ENCODE measurements around the gene UQCR10. TPM values are rescaled to one million over a fixed set of nuclear protein-coding genes. Genes with fewer than 3 reads are reported as not detected.

UQCR10 gene
- total and polyA plus RNA-seq, 4 donors = 41.4 to 189 (median 65.4) TPM

- H3K27me3 ChIP-seq (ENCODE audit: control insufficient read depth in 1 of 2, insufficient read depth in 2 of 2, low read length in 1 of 2) = no peaks in the 10 kb centered on the region
- no peak for ATAC-seq (ENCODE audit: low FRiP score)
- no peak for DNase-seq
- H3K9me3 ChIP-seq (ENCODE audit: control insufficient read depth, low read length) = no peaks in the 10 kb centered on the region
- no peak overlapping the region for H3K27ac ChIP-seq (ENCODE audit: low read depth in 1 of 2, low read length in 2 of 2)
- H3K4me3 ChIP-seq (ENCODE audit: low read length in 2 of 2) = no peak overlapping the region
- intact Hi-C loops (cut with DNase I) = no loop called here
- WGBS, 2 donors = 92 to 96% methylated on average over 2 of the region's 2 CpGs
- H3K4me1 ChIP-seq (ENCODE audit: control insufficient read depth in 1 of 2, insufficient read depth in 2 of 2, low read length in 2 of 2) = no peaks in the 10 kb centered on the region
- peaks cover 0 to 1% of the 10 kb centered on the region in 2 donors for H3K36me3 ChIP-seq (ENCODE audit: control insufficient read depth in 1 of 2, insufficient read depth in 2 of 2, low read length in 1 of 2)
Measured at GRCh38 chr22:29741926-29742325, 25.2 kb upstream of the UQCR10 start.

- intact Hi-C loops (cut with DNase I) = no loop called here
- H3K4me1 ChIP-seq (ENCODE audit: control insufficient read depth in 1 of 2, insufficient read depth in 2 of 2, low read length in 2 of 2) = no peaks in the 10 kb centered on the region
- H3K4me3 ChIP-seq (ENCODE audit: low read length in 2 of 2) = no peak overlapping the region
- H3K27me3 ChIP-seq (ENCODE audit: control insufficient read depth in 1 of 2, insufficient read depth in 2 of 2, low read length in 1 of 2) = no peaks in the 10 kb centered on the region
- WGBS, 2 donors = 83 to 86% methylated on average over 13 of the region's 13 CpGs
- no peaks in the 10 kb centered on the region for H3K9me3 ChIP-seq (ENCODE audit: control insufficient read depth, low read length)
- DNase-seq (no peak), ATAC-seq (ENCODE audit: low FRiP score) (no peak)
- H3K36me3 ChIP-seq (ENCODE audit: control insufficient read depth in 1 of 2, insufficient read depth in 2 of 2, low read length in 1 of 2) = peaks cover 0 to 2% of the 10 kb centered on the region in 2 donors
- H3K27ac ChIP-seq (ENCODE audit: low read depth in 1 of 2, low read length in 2 of 2) = no peak overlapping the region
Measured at GRCh38 chr22:29742326-29742725, 24.8 kb upstream of the UQCR10 start.

- intact Hi-C loops (cut with DNase I) = no loop called here
- H3K4me3 ChIP-seq (ENCODE audit: low read length in 2 of 2) = no peak overlapping the region
- no peak for DNase-seq
- no peaks in the 10 kb centered on the region for H3K9me3 ChIP-seq (ENCODE audit: control insufficient read depth, low read length)
- WGBS, 2 donors = 65 to 72% methylated on average over 8 of the region's 8 CpGs
- no peak for ATAC-seq (ENCODE audit: low FRiP score)
- H3K4me1 ChIP-seq (ENCODE audit: control insufficient read depth in 1 of 2, insufficient read depth in 2 of 2, low read length in 2 of 2) = no peaks in the 10 kb centered on the region
- H3K27ac ChIP-seq (ENCODE audit: low read depth in 1 of 2, low read length in 2 of 2) = no peak overlapping the region
- peaks cover 0 to 4% of the 10 kb centered on the region in 2 donors for H3K36me3 ChIP-seq (ENCODE audit: control insufficient read depth in 1 of 2, insufficient read depth in 2 of 2, low read length in 1 of 2)
- no peaks in the 10 kb centered on the region for H3K27me3 ChIP-seq (ENCODE audit: control insufficient read depth in 1 of 2, insufficient read depth in 2 of 2, low read length in 1 of 2)
Measured at GRCh38 chr22:29744902-29745301, 22.3 kb upstream of the UQCR10 start.

DNA sequence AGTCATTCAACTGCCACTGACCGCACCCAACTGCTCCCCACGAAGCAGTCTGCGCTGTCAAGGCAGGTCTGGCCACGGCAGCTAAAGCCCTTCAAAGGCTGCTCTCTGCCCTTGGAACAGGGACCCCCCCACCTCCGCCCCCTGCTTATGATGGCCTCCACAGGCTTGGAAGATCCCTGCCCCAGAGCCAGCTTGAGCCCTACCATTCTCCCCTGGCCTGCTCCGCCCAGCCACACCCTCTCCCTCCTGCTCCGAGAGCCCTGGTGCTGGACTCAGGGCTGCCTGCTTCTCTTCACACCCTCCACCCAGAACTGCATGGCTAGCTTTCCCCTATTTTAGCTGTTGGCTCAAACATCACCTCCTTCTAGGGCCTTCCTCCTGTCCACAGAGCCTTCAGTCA lies 19.3 kb upstream of the UQCR10 start:
- intact Hi-C loops (cut with DNase I) = no loop called here
- Histone ChIP-seq H3K9me3 (ENCODE audit: control insufficient read depth, low read length) (no peaks in the 10 kb centered on the region), H3K27ac (ENCODE audit: low read depth in 1 of 2, low read length in 2 of 2) (no peak overlapping the region), H3K4me3 (ENCODE audit: low read length in 2 of 2) (no peak overlapping the region), H3K27me3 (ENCODE audit: control insufficient read depth in 1 of 2, insufficient read depth in 2 of 2, low read length in 1 of 2) (no peaks in the 10 kb centered on the region), H3K36me3 (ENCODE audit: control insufficient read depth in 1 of 2, insufficient read depth in 2 of 2, low read length in 1 of 2) (peaks cover 0 to 3% of the 10 kb centered on the region in 2 donors), H3K4me1 (ENCODE audit: control insufficient read depth in 1 of 2, insufficient read depth in 2 of 2, low read length in 2 of 2) (no peaks in the 10 kb centered on the region)
- no peak for DNase-seq
- 87 to 93% methylated on average over 7 of the region's 7 CpGs for WGBS, 2 donors
- ATAC-seq (ENCODE audit: low FRiP score) = no peak

DNA sequence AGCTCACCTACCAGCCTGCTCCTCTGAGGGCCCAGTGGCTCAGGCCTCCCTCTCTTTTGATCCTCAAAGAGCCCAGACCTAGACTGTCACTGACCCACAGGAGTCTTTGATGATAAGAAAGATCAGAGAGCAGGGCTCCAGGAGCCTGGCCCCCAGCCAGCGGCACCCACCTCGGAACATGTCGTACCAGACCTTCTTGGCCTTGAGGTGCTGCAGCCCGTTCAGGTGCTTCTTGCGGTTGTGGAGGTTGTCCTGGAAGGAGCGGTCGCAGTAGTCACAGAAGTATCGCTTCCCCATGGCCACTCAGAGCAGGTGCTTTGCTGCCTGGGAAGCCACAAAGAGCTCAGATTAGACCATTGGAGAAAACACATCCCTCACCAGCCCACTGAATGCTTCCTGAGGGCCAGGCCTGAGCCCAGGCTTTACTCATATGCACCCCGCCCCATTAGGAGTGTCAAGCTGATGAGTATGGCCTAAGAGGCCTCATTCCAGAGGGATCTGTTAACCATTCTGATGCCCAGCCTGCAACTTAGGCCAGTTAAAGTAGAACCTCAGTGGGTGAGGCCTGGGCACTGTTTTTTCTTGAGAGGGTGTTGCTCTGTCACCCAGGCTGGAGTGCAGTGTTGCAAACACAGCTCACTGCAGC lies 18.8 kb upstream of the UQCR10 start:
- intact Hi-C loops (cut with DNase I) = no loop called here
- Histone ChIP-seq H3K4me1 (ENCODE audit: control insufficient read depth in 1 of 2, insufficient read depth in 2 of 2, low read length in 2 of 2) (no peaks in the 10 kb centered on the region), H3K27ac (ENCODE audit: low read depth in 1 of 2, low read length in 2 of 2) (no peak overlapping the region), H3K4me3 (ENCODE audit: low read length in 2 of 2) (no peak overlapping the region), H3K9me3 (ENCODE audit: control insufficient read depth, low read length) (no peaks in the 10 kb centered on the region), H3K36me3 (ENCODE audit: control insufficient read depth in 1 of 2, insufficient read depth in 2 of 2, low read length in 1 of 2) (peaks cover 0 to 3% of the 10 kb centered on the region in 2 donors), H3K27me3 (ENCODE audit: control insufficient read depth in 1 of 2, insufficient read depth in 2 of 2, low read length in 1 of 2) (no peaks in the 10 kb centered on the region)
- no peak for ATAC-seq (ENCODE audit: low FRiP score)
- DNase-seq = no peak
- WGBS, 2 donors = 92 to 95% methylated on average over 9 of the region's 9 CpGs

- DNase-seq = no peak
- Histone ChIP-seq H3K4me3 (ENCODE audit: low read length in 2 of 2) (no peak overlapping the region), H3K27ac (ENCODE audit: low read depth in 1 of 2, low read length in 2 of 2) (no peak overlapping the region), H3K27me3 (ENCODE audit: control insufficient read depth in 1 of 2, insufficient read depth in 2 of 2, low read length in 1 of 2) (no peaks in the 10 kb centered on the region), H3K9me3 (ENCODE audit: control insufficient read depth, low read length) (no peaks in the 10 kb centered on the region), H3K36me3 (ENCODE audit: control insufficient read depth in 1 of 2, insufficient read depth in 2 of 2, low read length in 1 of 2) (peaks cover 0 to 3% of the 10 kb centered on the region in 2 donors), H3K4me1 (ENCODE audit: control insufficient read depth in 1 of 2, insufficient read depth in 2 of 2, low read length in 2 of 2) (no peaks in the 10 kb centered on the region)
- intact Hi-C loops (cut with DNase I) = no loop called here
- WGBS, 2 donors = 93 to 94% methylated on average over 3 of the region's 3 CpGs
- ATAC-seq (ENCODE audit: low FRiP score) = no peak
Measured at GRCh38 chr22:29750029-29750428, 17.1 kb upstream of the UQCR10 start.

- intact Hi-C loops (cut with DNase I) = no loop called here
- DNase-seq (no peak), ATAC-seq (ENCODE audit: low FRiP score) (no peak)
- WGBS, 2 donors = 88 to 93% methylated on average over 11 of the region's 11 CpGs
- H3K4me1 ChIP-seq (ENCODE audit: control insufficient read depth in 1 of 2, insufficient read depth in 2 of 2, low read length in 2 of 2) = no peaks in the 10 kb centered on the region
- H3K27ac ChIP-seq (ENCODE audit: low read depth in 1 of 2, low read length in 2 of 2) = no peak overlapping the region
- no peaks in the 10 kb centered on the region for H3K9me3 ChIP-seq (ENCODE audit: control insufficient read depth, low read length)
- no peak overlapping the region for H3K4me3 ChIP-seq (ENCODE audit: low read length in 2 of 2)
- H3K27me3 ChIP-seq (ENCODE audit: control insufficient read depth in 1 of 2, insufficient read depth in 2 of 2, low read length in 1 of 2) = no peaks in the 10 kb centered on the region
- H3K36me3 ChIP-seq (ENCODE audit: control insufficient read depth in 1 of 2, insufficient read depth in 2 of 2, low read length in 1 of 2) = peaks cover 0 to 3% of the 10 kb centered on the region in 2 donors
Measured at GRCh38 chr22:29750559-29751538, 16.3 kb upstream of the UQCR10 start.

DNA sequence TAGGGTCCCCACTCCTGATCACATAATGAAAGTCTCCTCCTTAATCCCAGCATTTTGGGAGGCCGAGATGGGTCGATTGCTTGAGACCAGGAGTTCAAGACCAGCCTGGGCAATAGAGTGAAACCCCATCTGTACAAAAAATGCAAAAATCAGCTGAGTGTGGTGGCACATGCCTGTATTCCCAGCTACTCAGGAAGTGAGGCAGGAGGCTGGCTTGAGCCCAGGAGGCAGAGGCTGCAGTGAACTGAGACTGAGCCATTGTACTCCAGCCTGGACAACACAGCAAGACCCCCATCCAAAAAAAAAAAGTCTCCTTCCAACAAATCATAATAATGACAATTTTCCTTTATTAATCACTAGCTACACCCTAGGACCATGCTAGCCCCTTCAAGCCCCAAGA lies 15.5 kb upstream of the UQCR10 start:
- ATAC-seq (ENCODE audit: low FRiP score) = no peak
- Histone ChIP-seq H3K4me3 (ENCODE audit: low read length in 2 of 2) (no peak overlapping the region), H3K9me3 (ENCODE audit: control insufficient read depth, low read length) (no peaks in the 10 kb centered on the region), H3K36me3 (ENCODE audit: control insufficient read depth in 1 of 2, insufficient read depth in 2 of 2, low read length in 1 of 2) (peaks cover 0 to 3% of the 10 kb centered on the region in 2 donors), H3K27me3 (ENCODE audit: control insufficient read depth in 1 of 2, insufficient read depth in 2 of 2, low read length in 1 of 2) (no peaks in the 10 kb centered on the region), H3K4me1 (ENCODE audit: control insufficient read depth in 1 of 2, insufficient read depth in 2 of 2, low read length in 2 of 2) (no peaks in the 10 kb centered on the region), H3K27ac (ENCODE audit: low read depth in 1 of 2, low read length in 2 of 2) (no peak overlapping the region)
- 89 to 93% methylated on average over 2 of the region's 2 CpGs for WGBS, 2 donors
- intact Hi-C loops (cut with DNase I) = no loop called here
- no peak for DNase-seq

Data from aorta (tissue), 5 donors.